GM23338 (cell line): ENCODE data around the gene RNGTT. TPM values are rescaled to one million over a fixed set of nuclear protein-coding genes. Genes with fewer than 3 reads are reported as not detected.

Source experiments
- ATAC-seq: fragments of 200-7000 bp; cut with Tn5 transposase; 3 replicates; pipeline ENCODE4 v1.9.1; 2020
- DNase-seq: peaks from one replicate; pipeline ENCODE4 v3.0.0-alpha.2; 2015; ENCODE audit warnings: low spot score
- H2AFZ ChIP-seq: fragments of 200-600 bp; sonication (generic); 2 replicates; pipeline ENCODE4 v1.8.0; 2016; ENCODE audit warnings: antibody characterized with exemption, mild to moderate bottlenecking, moderate library complexity
- H3F3A ChIP-seq: fragments of 200-600 bp; sonication (generic); replicated peaks from 2 replicates; pipeline ENCODE4 v1.8.0; 2017; ENCODE audit warnings: antibody characterized with exemption, mixed run types, low read depth
- H3K27ac ChIP-seq: fragments of 200-600 bp; sonication (generic); 2 replicates; pipeline ENCODE4 v1.6.1; 2016; ENCODE audit warnings: low read depth
- H3K27me3 ChIP-seq: fragments of 200-600 bp; sonication (generic); 2 replicates; pipeline ENCODE4 v1.8.0; 2016; ENCODE audit warnings: mild to moderate bottlenecking, mixed run types, moderate library complexity; ENCODE audit not compliant: insufficient read depth
- H3K36me3 ChIP-seq: fragments of 200-600 bp; sonication (generic); 2 replicates; pipeline ENCODE4 v1.8.0; 2016; ENCODE audit warnings: mild to moderate bottlenecking; ENCODE audit not compliant: insufficient read depth
- H3K4me1 ChIP-seq: fragments of 200-600 bp; sonication (generic); 2 replicates; pipeline ENCODE4 v1.8.0; 2016; ENCODE audit warnings: mild to moderate bottlenecking, moderate library complexity; ENCODE audit not compliant: insufficient read depth
- H3K4me2 ChIP-seq: fragments of 200-600 bp; sonication (generic); 2 replicates; pipeline ENCODE4 v1.7.1; 2017; ENCODE audit warnings: mixed run types
- H3K4me3 ChIP-seq: fragments of 200-600 bp; sonication (generic); 2 replicates; pipeline ENCODE4 v1.6.1; 2016; ENCODE audit warnings: mixed run types
- H3K79me2 ChIP-seq: fragments of 200-600 bp; sonication (generic); replicated peaks from 2 replicates; pipeline ENCODE4 v1.8.0; 2017; ENCODE audit warnings: mild to moderate bottlenecking; ENCODE audit not compliant: insufficient read depth
- H3K9me2 ChIP-seq: fragments of 200-600 bp; sonication (generic); 2 replicates; pipeline ENCODE4 v1.8.0; 2017; ENCODE audit not compliant: insufficient read depth
- H4K20me1 ChIP-seq: fragments of 200-600 bp; sonication (generic); replicated peaks from 2 replicates; pipeline ENCODE4 v1.8.0; 2017; ENCODE audit warnings: mild to moderate bottlenecking; ENCODE audit not compliant: insufficient read depth
- H3K27ac Mint-ChIP-seq: 2 replicates; pipeline ENCODE4 v1.8.0; 2020; ENCODE audit warnings: inconsistent platforms, mild to moderate bottlenecking, moderate library complexity, mixed read lengths
- H3K27me3 Mint-ChIP-seq: 3 replicates; pipeline ENCODE4 v1.8.0; 2022; ENCODE audit warnings: low read depth, mild to moderate bottlenecking, moderate library complexity, mixed read lengths, inconsistent platforms; ENCODE audit not compliant: insufficient read depth, poor library complexity
- H3K36me3 Mint-ChIP-seq: 3 replicates; pipeline ENCODE4 v1.8.0; 2021; ENCODE audit warnings: low read depth, mild to moderate bottlenecking, inconsistent platforms, moderate library complexity, mixed read lengths
- H3K4me1 Mint-ChIP-seq: 3 replicates; pipeline ENCODE4 v1.8.0; 2020; ENCODE audit warnings: mild to moderate bottlenecking, inconsistent platforms, mixed read lengths
- H3K4me3 Mint-ChIP-seq: 3 replicates; pipeline ENCODE4 v1.8.0; 2021; ENCODE audit warnings: moderate library complexity, mild to moderate bottlenecking, inconsistent platforms, mixed read lengths
- H3K9me3 Mint-ChIP-seq: 3 replicates; pipeline ENCODE4 v1.8.0; 2020; ENCODE audit warnings: moderate library complexity, mild to moderate bottlenecking, inconsistent platforms, mixed read lengths
- CREB1 ChIP-seq: fragments of 250-450 bp; sonication (Bioruptor Pico); IDR thresholded peaks from 2 replicates; pipeline ENCODE4 v1.5.0; 2020; ENCODE audit warnings: low read depth, mild to moderate bottlenecking, moderate library complexity
- EZH2 ChIP-seq: fragments of 200-600 bp; sonication (generic); IDR thresholded peaks from one replicate; pipeline ENCODE4 v1.8.0; 2017; ENCODE audit warnings: antibody characterized with exemption, mild to moderate bottlenecking, low read depth; ENCODE audit not compliant: unreplicated experiment
- EZH2phosphoT487 ChIP-seq: fragments of 200-600 bp; sonication (generic); IDR thresholded peaks from one replicate; pipeline ENCODE4 v1.8.1; 2018; ENCODE audit warnings: antibody characterized with exemption; ENCODE audit not compliant: unreplicated experiment
- JUNB ChIP-seq: IDR thresholded peaks from one replicate; pipeline ENCODE4 v1.6.1; 2016; ENCODE audit warnings: antibody characterized with exemption; ENCODE audit not compliant: unreplicated experiment
- NANOG ChIP-seq: IDR thresholded peaks from 2 replicates; pipeline ENCODE4 v1.6.1; 2016; ENCODE audit warnings: antibody characterized with exemption, borderline replicate concordance
- POLR2AphosphoS5 ChIP-seq: IDR thresholded peaks from 2 replicates; pipeline ENCODE4 v1.6.1; 2016; ENCODE audit warnings: antibody characterized with exemption, low read depth
- STAT1 ChIP-seq: IDR thresholded peaks from one replicate; pipeline ENCODE4 v1.6.1; 2016; ENCODE audit warnings: antibody characterized with exemption; ENCODE audit not compliant: unreplicated experiment
- ZNF114 ChIP-seq: fragments of 250-450 bp; sonication (Bioruptor Pico); IDR thresholded peaks from 2 replicates; pipeline ENCODE4 v1.5.0; 2020; ENCODE audit warnings: mild to moderate bottlenecking, moderate library complexity
- ZNF331 ChIP-seq: fragments of 250-450 bp; sonication (Bioruptor Pico); IDR thresholded peaks from 2 replicates; pipeline ENCODE4 v1.5.0; 2020; ENCODE audit warnings: low read depth, mild to moderate bottlenecking, moderate library complexity
- polyA plus RNA-seq: library from polyadenylated mRNA; unstranded; fragments of >200 nt; fragmentation: Nextera tagmentation; extraction: Ambion mirVana; gene quantifications from 2 replicates; pipeline ENCODE4 v1.2.1, GENCODE V29; 2016
- total RNA-seq: library from RNA; depleted of rRNA; stranded (reverse); fragments of >200 nt; shearing (Covaris generic); gene quantifications from 2 replicates; pipeline ENCODE4 v1.2.3, GENCODE V29; 2014
- TF ChIP-seq, protein P1 (sequence below): IDR thresholded peaks from one replicate; pipeline ENCODE4 v1.6.1; 2018; ENCODE audit warnings: antibody characterized with exemption; ENCODE audit not compliant: unreplicated experiment
- TF ChIP-seq, protein P2 (sequence below): fragments of 250-450 bp; sonication (Bioruptor Pico); IDR thresholded peaks from 2 replicates; pipeline ENCODE4 v1.5.0; 2020; ENCODE audit warnings: mild to moderate bottlenecking, moderate library complexity
- TF ChIP-seq, protein P3 (sequence below), 2 experiments: fragments of 200-600 bp in 1 of 2; sonication (generic) in 1 of 2; conservative IDR thresholded peaks; 2 replicates each; pipeline versions ENCODE4 v1.5.1 to v1.6.1; 2016 to 2017; ENCODE audit warnings: antibody characterized with exemption in 2 of 2, low read depth in 2 of 2, mild to moderate bottlenecking in 2 of 2, moderate library complexity in 1 of 2
- TF ChIP-seq, protein P4 (sequence below): IDR thresholded peaks from 2 replicates; pipeline ENCODE4 v1.6.1; 2016; ENCODE audit warnings: antibody characterized with exemption

RNGTT gene
- total and polyA plus RNA-seq, 2 experiments from 2014 or later, result 11.2 to 29.2 TPM

GRCh38 chr6:88619951-88620350, 343.5 kb downstream of the RNGTT start:
- Histone ChIP-seq H3K4me2 (no peak overlapping the region), H4K20me1 (no peaks in the 10 kb centered on the region), H3F3A (no peaks in the 10 kb centered on the region), H3K79me2 (no peaks in the 10 kb centered on the region), H3K27me3 (no peaks in the 10 kb centered on the region), H3K4me3 (no peak overlapping the region), H3K36me3 (no peaks in the 10 kb centered on the region), H2AFZ (no peak overlapping the region), H3K4me1 (peaks cover 5% of the 10 kb centered on the region; the same call in 1 of the 2 replicates), H3K9me2 (no peaks in the 10 kb centered on the region), H3K27ac (no peak overlapping the region)
- ATAC-seq (no peak), DNase-seq (no peak)
- no peak overlapping the region for H3K4me3 Mint-ChIP-seq
- H3K36me3 Mint-ChIP-seq, result no peaks in the 10 kb centered on the region
- H3K27ac Mint-ChIP-seq, result no peak overlapping the region
- H3K9me3 Mint-ChIP-seq, result no peaks in the 10 kb centered on the region
- H3K4me1 Mint-ChIP-seq, result peaks cover 7% of the 10 kb centered on the region
- no peak for TF ChIP-seq POLR2AphosphoS5
- TF ChIP-seq JUNB, result no peak
- TF ChIP-seq, protein P1, sequence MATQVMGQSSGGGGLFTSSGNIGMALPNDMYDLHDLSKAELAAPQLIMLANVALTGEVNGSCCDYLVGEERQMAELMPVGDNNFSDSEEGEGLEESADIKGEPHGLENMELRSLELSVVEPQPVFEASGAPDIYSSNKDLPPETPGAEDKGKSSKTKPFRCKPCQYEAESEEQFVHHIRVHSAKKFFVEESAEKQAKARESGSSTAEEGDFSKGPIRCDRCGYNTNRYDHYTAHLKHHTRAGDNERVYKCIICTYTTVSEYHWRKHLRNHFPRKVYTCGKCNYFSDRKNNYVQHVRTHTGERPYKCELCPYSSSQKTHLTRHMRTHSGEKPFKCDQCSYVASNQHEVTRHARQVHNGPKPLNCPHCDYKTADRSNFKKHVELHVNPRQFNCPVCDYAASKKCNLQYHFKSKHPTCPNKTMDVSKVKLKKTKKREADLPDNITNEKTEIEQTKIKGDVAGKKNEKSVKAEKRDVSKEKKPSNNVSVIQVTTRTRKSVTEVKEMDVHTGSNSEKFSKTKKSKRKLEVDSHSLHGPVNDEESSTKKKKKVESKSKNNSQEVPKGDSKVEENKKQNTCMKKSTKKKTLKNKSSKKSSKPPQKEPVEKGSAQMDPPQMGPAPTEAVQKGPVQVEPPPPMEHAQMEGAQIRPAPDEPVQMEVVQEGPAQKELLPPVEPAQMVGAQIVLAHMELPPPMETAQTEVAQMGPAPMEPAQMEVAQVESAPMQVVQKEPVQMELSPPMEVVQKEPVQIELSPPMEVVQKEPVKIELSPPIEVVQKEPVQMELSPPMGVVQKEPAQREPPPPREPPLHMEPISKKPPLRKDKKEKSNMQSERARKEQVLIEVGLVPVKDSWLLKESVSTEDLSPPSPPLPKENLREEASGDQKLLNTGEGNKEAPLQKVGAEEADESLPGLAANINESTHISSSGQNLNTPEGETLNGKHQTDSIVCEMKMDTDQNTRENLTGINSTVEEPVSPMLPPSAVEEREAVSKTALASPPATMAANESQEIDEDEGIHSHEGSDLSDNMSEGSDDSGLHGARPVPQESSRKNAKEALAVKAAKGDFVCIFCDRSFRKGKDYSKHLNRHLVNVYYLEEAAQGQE, result no peak
- no peak for TF ChIP-seq EZH2
- TF ChIP-seq, protein P2, sequence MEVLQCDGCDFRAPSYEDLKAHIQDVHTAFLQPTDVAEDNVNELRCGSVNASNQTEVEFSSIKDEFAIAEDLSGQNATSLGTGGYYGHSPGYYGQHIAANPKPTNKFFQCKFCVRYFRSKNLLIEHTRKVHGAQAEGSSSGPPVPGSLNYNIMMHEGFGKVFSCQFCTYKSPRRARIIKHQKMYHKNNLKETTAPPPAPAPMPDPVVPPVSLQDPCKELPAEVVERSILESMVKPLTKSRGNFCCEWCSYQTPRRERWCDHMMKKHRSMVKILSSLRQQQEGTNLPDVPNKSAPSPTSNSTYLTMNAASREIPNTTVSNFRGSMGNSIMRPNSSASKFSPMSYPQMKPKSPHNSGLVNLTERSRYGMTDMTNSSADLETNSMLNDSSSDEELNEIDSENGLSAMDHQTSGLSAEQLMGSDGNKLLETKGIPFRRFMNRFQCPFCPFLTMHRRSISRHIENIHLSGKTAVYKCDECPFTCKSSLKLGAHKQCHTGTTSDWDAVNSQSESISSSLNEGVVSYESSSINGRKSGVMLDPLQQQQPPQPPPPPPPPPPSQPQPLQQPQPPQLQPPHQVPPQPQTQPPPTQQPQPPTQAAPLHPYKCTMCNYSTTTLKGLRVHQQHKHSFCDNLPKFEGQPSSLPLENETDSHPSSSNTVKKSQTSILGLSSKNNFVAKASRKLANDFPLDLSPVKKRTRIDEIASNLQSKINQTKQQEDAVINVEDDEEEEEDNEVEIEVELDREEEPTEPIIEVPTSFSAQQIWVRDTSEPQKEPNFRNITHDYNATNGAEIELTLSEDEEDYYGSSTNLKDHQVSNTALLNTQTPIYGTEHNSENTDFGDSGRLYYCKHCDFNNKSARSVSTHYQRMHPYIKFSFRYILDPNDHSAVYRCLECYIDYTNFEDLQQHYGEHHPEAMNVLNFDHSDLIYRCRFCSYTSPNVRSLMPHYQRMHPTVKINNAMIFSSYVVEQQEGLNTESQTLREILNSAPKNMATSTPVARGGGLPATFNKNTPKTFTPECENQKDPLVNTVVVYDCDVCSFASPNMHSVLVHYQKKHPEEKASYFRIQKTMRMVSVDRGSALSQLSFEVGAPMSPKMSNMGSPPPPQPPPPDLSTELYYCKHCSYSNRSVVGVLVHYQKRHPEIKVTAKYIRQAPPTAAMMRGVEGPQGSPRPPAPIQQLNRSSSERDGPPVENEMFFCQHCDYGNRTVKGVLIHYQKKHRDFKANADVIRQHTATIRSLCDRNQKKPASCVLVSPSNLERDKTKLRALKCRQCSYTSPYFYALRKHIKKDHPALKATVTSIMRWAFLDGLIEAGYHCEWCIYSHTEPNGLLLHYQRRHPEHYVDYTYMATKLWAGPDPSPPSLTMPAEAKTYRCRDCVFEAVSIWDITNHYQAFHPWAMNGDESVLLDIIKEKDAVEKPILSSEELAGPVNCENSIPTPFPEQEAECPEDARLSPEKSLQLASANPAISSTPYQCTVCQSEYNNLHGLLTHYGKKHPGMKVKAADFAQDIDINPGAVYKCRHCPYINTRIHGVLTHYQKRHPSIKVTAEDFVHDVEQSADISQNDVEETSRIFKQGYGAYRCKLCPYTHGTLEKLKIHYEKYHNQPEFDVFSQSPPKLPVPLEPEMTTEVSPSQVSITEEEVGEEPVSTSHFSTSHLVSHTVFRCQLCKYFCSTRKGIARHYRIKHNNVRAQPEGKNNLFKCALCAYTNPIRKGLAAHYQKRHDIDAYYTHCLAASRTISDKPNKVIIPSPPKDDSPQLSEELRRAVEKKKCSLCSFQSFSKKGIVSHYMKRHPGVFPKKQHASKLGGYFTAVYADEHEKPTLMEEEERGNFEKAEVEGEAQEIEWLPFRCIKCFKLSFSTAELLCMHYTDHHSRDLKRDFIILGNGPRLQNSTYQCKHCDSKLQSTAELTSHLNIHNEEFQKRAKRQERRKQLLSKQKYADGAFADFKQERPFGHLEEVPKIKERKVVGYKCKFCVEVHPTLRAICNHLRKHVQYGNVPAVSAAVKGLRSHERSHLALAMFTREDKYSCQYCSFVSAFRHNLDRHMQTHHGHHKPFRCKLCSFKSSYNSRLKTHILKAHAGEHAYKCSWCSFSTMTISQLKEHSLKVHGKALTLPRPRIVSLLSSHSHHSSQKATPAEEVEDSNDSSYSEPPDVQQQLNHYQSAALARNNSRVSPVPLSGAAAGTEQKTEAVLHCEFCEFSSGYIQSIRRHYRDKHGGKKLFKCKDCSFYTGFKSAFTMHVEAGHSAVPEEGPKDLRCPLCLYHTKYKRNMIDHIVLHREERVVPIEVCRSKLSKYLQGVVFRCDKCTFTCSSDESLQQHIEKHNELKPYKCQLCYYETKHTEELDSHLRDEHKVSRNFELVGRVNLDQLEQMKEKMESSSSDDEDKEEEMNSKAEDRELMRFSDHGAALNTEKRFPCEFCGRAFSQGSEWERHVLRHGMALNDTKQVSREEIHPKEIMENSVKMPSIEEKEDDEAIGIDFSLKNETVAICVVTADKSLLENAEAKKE (CRISPR knock-in tag), result no peak
- no peak for TF ChIP-seq CREB1
- no peak for TF ChIP-seq NANOG
- TF ChIP-seq STAT1, result no peak
- TF ChIP-seq ZNF331 (CRISPR knock-in tag), result no peak
- TF ChIP-seq EZH2phosphoT487, result no peak
- TF ChIP-seq, protein P3, sequence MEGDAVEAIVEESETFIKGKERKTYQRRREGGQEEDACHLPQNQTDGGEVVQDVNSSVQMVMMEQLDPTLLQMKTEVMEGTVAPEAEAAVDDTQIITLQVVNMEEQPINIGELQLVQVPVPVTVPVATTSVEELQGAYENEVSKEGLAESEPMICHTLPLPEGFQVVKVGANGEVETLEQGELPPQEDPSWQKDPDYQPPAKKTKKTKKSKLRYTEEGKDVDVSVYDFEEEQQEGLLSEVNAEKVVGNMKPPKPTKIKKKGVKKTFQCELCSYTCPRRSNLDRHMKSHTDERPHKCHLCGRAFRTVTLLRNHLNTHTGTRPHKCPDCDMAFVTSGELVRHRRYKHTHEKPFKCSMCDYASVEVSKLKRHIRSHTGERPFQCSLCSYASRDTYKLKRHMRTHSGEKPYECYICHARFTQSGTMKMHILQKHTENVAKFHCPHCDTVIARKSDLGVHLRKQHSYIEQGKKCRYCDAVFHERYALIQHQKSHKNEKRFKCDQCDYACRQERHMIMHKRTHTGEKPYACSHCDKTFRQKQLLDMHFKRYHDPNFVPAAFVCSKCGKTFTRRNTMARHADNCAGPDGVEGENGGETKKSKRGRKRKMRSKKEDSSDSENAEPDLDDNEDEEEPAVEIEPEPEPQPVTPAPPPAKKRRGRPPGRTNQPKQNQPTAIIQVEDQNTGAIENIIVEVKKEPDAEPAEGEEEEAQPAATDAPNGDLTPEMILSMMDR (conservative IDR thresholded peaks at IDR 0.05; ENCODE audit: low read depth in 2 of 2), result no peak
- TF ChIP-seq, protein P4, sequence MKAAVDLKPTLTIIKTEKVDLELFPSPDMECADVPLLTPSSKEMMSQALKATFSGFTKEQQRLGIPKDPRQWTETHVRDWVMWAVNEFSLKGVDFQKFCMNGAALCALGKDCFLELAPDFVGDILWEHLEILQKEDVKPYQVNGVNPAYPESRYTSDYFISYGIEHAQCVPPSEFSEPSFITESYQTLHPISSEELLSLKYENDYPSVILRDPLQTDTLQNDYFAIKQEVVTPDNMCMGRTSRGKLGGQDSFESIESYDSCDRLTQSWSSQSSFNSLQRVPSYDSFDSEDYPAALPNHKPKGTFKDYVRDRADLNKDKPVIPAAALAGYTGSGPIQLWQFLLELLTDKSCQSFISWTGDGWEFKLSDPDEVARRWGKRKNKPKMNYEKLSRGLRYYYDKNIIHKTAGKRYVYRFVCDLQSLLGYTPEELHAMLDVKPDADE, result no peak
- TF ChIP-seq ZNF114 (CRISPR knock-in tag), result no peak
- peaks cover 3% of the 10 kb centered on the region for H3K27me3 Mint-ChIP-seq
